HepG2 (cell line): ENCODE results near the gene OR6S1. TPM values are rescaled to one million over a fixed set of nuclear protein-coding genes. Genes with fewer than 3 reads are reported as not detected.
"Not testable (repeated sequence)": the region's sequence is repeated elsewhere in the genome, so short reads cannot be mapped to it uniquely, and the experiment has no call there.

Experiments
- ATAC-seq: fragments of 200-7000 bp; cut with Tn5 transposase; 3 replicates; pipeline ENCODE4 v1.9.1; 2020; ENCODE audit warnings: mild to moderate bottlenecking, moderate library complexity
- BruUV-seq: library from RNA; stranded (reverse); fragments of 400-500 nt; replicated peaks from 2 replicates; lab custom pipeline; 2021; lab: Mats Ljungman, UMichigan
- CTCF ChIA-PET: fragments of 300-600 bp; formaldehyde crosslinking; extraction: SDS; loops from one replicate; lab custom pipeline; 2021; ENCODE audit warnings: low total read pairs, inconsistent platforms, low intra/inter-chr PET ratio; lab: Yijun Ruan, JAX
- POLR2A ChIA-PET: fragments of 350-600 bp; sonication (Branson Sonifier 250); formaldehyde crosslinking; loops from one replicate; lab custom pipeline; 2020; ENCODE audit warnings: antibody characterized with exemption, inconsistent platforms; lab: Yijun Ruan, JAX
- DNase-seq: peaks from one replicate; pipeline ENCODE4 v3.0.0-alpha.2; 2015; ENCODE audit warnings: low spot score
- FAIRE-seq: peaks from 3 replicates; lab custom pipeline; 2011; peaks lifted over from hg19 to GRCh38; lab: Jason Lieb, UNC
- H2AFZ ChIP-seq: one replicate; pipeline ENCODE4 v1.6.1; 2011; ENCODE audit warnings: low read length, inconsistent platforms
- H3K27ac ChIP-seq: fragments of 300-600 bp; 3 replicates; pipeline ENCODE4 v1.8.0; 2011; ENCODE audit warnings: mixed run types, mild to moderate bottlenecking, mixed read lengths, low read length, inconsistent platforms; ENCODE audit not compliant: insufficient read depth; ENCODE audit errors: extremely low read length
- H3K27me3 ChIP-seq, 2 experiments: fragments of 200-600 bp in 1 of 2; 2 replicates in 1 of 2; 3 replicates in 1 of 2; pipeline versions ENCODE4 v1.6.0 to v1.8.0; 2011; ENCODE audit warnings: low read length in 2 of 2, mild to moderate bottlenecking in 2 of 2, moderate library complexity in 2 of 2, inconsistent platforms in 1 of 2; ENCODE audit not compliant: insufficient read depth in 2 of 2, control insufficient read depth in 1 of 2
- H3K36me3 ChIP-seq, 2 experiments: fragments of 200-600 bp in 1 of 2; replicated peaks in 1 of 2; 2 replicates in 1 of 2; 3 replicates in 1 of 2; pipeline versions ENCODE4 v1.5.1 to v1.8.0; 2011; ENCODE audit warnings: low read length in 2 of 2, inconsistent platforms in 1 of 2; ENCODE audit not compliant: insufficient read depth in 2 of 2, control insufficient read depth in 1 of 2
- H3K4me1 ChIP-seq: 2 replicates; pipeline ENCODE4 v1.5.1; 2012; ENCODE audit warnings: low read length, inconsistent platforms; ENCODE audit not compliant: insufficient read depth
- H3K4me2 ChIP-seq: 2 replicates; pipeline ENCODE4 v1.6.0; 2011; ENCODE audit warnings: low read depth, low read length, inconsistent platforms
- H3K4me3 ChIP-seq, 3 experiments: fragments of 200-600 bp in 1 of 3; sonication (generic), shearing (Covaris generic) in 1 of 3; replicated peaks in 1 of 3; 2 replicates each; pipeline ENCODE4 v1.5.1; 2011 to 2016; ENCODE audit warnings: low read length in 3 of 3, inconsistent platforms in 2 of 3, low read depth in 2 of 3, mild to moderate bottlenecking in 2 of 3, control low read depth in 1 of 3, mixed read lengths in 1 of 3; ENCODE audit not compliant: insufficient read depth in 1 of 3
- H3K79me2 ChIP-seq: one replicate; pipeline ENCODE4 v1.6.1; 2011; ENCODE audit warnings: low read length, inconsistent platforms; ENCODE audit not compliant: insufficient read depth
- H3K9ac ChIP-seq: 2 replicates; pipeline ENCODE4 v1.6.0; 2011; ENCODE audit warnings: mild to moderate bottlenecking, low read depth, low read length, inconsistent platforms; ENCODE audit not compliant: insufficient read depth
- H3K9me3 ChIP-seq: 2 replicates; pipeline ENCODE4 v1.5.1; 2012; ENCODE audit warnings: mild to moderate bottlenecking, low read length
- H4K20me1 ChIP-seq: 2 replicates; pipeline ENCODE4 v1.6.0; 2011; ENCODE audit warnings: inconsistent platforms, mild to moderate bottlenecking, low read length, moderate library complexity; ENCODE audit not compliant: insufficient read depth
- ELF1 ChIP-seq: sonication (generic); formaldehyde crosslinking; IDR thresholded peaks from 2 replicates; pipeline ENCODE4 v1.4.0; 2020; ENCODE audit warnings: missing genetic modification reagents
- FOXO4 ChIP-seq: sonication (generic); formaldehyde crosslinking; conservative IDR thresholded peaks from 2 replicates; pipeline ENCODE4 v1.8.1; 2023; ENCODE audit warnings: missing genetic modification reagents
- SAP130 ChIP-seq: IDR thresholded peaks from 2 replicates; pipeline ENCODE4 v1.6.1; 2016; ENCODE audit warnings: low read depth
- TEAD3 ChIP-seq: optimal IDR thresholded peaks from 2 replicates; pipeline ENCODE3; 2016; ENCODE audit warnings: borderline replicate concordance
- TGIF2 ChIP-seq: IDR thresholded peaks from 2 replicates; pipeline ENCODE4 v1.6.1; 2016; ENCODE audit warnings: control low read depth, missing compliant biosample characterization
- WGBS: methylation state at CpG from one replicate; pipeline ENCODE4 v1.1.6; 2017; ENCODE audit warnings: low lambda C conversion rate; 5-methylcytosine and 5-hydroxymethylcytosine counted together
- in situ Hi-C: cut with HindIII; loops from 2 replicates; pipeline ENCODE4 v1.10.0; 2017; ENCODE audit warnings: low pct_unique_long_range_greater_than_20kb; ENCODE audit not compliant: extremely low pct_ligation_motif_present
- intact Hi-C: fragments of 100-400 bp; cut with micrococcal nuclease; formaldehyde crosslinking; loops from one replicate; pipeline ENCODE4 v1.10.0; 2022; ENCODE audit not compliant: unreplicated experiment
- polyA plus RNA-seq, 8 experiments: library from polyadenylated mRNA; depleted of rRNA in 3 of 8; stranded (reverse) in 7 of 8; unstranded in 1 of 8; fragments of >200 nt; fragmentation: Illumina TruSeq in 4 of 8; extraction: Trizol in 4 of 8; gene quantifications; 2 replicates each; pipeline versions ENCODE4 v1.2.1 to v1.2.3, GENCODE V29; 2011 to 2016; ENCODE audit warnings: low read depth in 4 of 8, missing spikeins in 1 of 8, mixed read lengths in 1 of 8; ENCODE audit not compliant: insufficient read depth in 1 of 8
- total RNA-seq, 5 experiments: library from RNA; depleted of rRNA; stranded (reverse); fragments of >200 nt; fragmentation: Illumina TruSeq; extraction: Trizol; gene quantifications; 2 replicates each; pipeline ENCODE4 v1.2.3, GENCODE V29; 2016; ENCODE audit warnings: low read depth in 1 of 5

OR6S1 gene
- total and polyA plus RNA-seq, 2 of the 13 experiments (the other 11 are each of a cell fraction or from before 2014, with no cell fraction given) = 0.09 TPM; not detected in 1

GRCh38 chr14:20667957-20668356 is 26.5 kb upstream of the OR6S1 start:
- 97% methylated on average over 2 of the region's 2 CpGs for WGBS
- Histone ChIP-seq H3K79me2 (no peaks in the 10 kb centered on the region), H3K27ac (no peak overlapping the region), H3K9ac (no peak overlapping the region), H3K4me1 (peaks cover 81% of the 10 kb centered on the region), H2AFZ (no peak overlapping the region), H4K20me1 (no peaks in the 10 kb centered on the region), H3K36me3 (no peaks in the 10 kb centered on the region), H3K4me2 (no peak overlapping the region), H3K4me3 (no peak overlapping the region), H3K27me3 (no peaks in the 10 kb centered on the region), H3K9me3 (no peaks in the 10 kb centered on the region)
- DNase-seq (no peak), ATAC-seq (no peak), FAIRE-seq (no peak)
- no peak for TF ChIP-seq TGIF2 (CRISPR knock-in tag)
- TF ChIP-seq ELF1 = no peak
- in situ Hi-C loops (no loop called here), intact Hi-C loops (no loop called here)
- ChIA-PET POLR2A (interaction anchor here (1.4 to 7.8 kb wide), 2 partner anchors 15 to 19 kb away, joined by 3 to 141 read pairs; partner anchors contain the start of gene RNASE4), CTCF (no interaction called here)
- BruUV-seq = no TSS peak

GRCh38 chr14:20666400-20666961 is 25.0 kb upstream of the OR6S1 start:
- in situ Hi-C loops, H3K4me3 ChIP-seq, H3K27me3 ChIP-seq, BruUV-seq, DNase-seq, H3K79me2 ChIP-seq, H3K9me3 ChIP-seq, H3K36me3 ChIP-seq, H2AFZ ChIP-seq, FAIRE-seq, H3K9ac ChIP-seq, ATAC-seq, intact Hi-C loops, H3K27ac ChIP-seq, H4K20me1 ChIP-seq: not testable (repeated sequence)
- Histone ChIP-seq H3K4me2 (0 out of 2 replicates have a peak overlapping the region, but pooled peaks have one; percentile 76), H3K4me1 (peaks cover 81% of the 10 kb centered on the region)
- ChIA-PET POLR2A (interaction anchor here (2.2 kb wide), 2 partner anchors 16 to 34 kb away, joined by 4 to 106 read pairs; partner anchors contain the start of gene RNASE4), CTCF (interaction anchor here (8.0 kb wide), 1 partner anchor 25 kb away, joined by 70 read pairs; no protein-coding TSS in a partner anchor)
- 62% methylated on average over 7 of the region's 7 CpGs for WGBS
- TF ChIP-seq ELF1 (0 out of 2 replicates have a peak, but pooled peaks have one; percentile 29), SAP130 (0 out of 2 replicates have a peak, but pooled peaks have one; percentile 12), TEAD3 (CRISPR knock-in tag) (peak; percentile 15), FOXO4 (CRISPR knock-in tag) (0 out of 2 replicates have a peak, but pooled peaks have one; percentile 87)
